MM.1S (cell line): ENCODE results near the gene CCN2.

ENCODE experiments used
- EZH2 ChIP-seq: fragments of 300-600 bp; sonication (generic); optimal IDR thresholded peaks from 2 replicates; pipeline ENCODE3; 2017; ENCODE audit warnings: low read depth, mild to moderate bottlenecking, antibody characterized with exemption, low read length, mixed read lengths
- TF ChIP-seq, protein P1 (sequence below): fragments of 300-600 bp; sonication (generic); IDR thresholded peaks from 2 replicates; pipeline ENCODE4 v1.5.1; 2016; ENCODE audit warnings: antibody characterized with exemption, low read length, mixed read lengths

DNA sequence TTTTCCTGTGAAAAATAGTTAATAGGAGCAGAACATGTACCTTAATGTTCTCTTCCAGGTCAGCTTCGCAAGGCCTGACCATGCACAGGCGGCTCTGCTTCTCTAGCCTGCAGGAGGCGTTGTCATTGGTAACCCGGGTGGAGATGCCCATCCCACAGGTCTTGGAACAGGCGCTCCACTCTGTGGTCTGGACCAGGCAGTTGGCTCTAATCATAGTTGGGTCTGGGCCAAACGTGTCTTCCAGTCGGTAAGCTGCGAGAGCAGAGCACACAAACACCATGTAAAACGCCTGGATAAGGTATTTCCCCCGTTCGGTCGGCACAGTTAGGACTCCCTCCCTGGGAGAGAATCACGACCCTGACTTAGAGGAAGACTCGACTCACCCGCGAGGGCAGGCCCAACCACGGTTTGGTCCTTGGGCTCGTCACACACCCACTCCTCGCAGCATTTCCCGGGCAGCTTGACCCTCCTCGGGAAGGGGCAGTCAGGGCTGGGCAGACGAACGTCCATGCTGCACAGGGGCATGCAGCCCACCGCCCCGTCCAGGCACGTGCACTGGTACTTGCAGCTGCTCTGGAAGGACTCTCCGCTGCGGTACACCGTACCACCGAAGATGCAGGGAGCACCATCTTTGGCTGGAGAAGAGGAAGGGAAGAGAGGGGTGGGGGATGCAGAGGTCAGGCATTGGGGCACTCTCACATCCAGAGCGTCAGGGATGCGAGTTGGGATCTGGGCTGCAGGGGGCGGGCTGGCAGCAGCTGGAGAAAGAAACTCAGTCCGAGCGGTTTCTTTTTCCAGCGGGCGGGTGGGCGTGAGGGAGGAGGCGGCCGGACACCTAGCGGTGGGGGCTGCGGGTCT is 1.0 kb downstream of the CCN2 start:
- TF ChIP-seq, protein P1, sequence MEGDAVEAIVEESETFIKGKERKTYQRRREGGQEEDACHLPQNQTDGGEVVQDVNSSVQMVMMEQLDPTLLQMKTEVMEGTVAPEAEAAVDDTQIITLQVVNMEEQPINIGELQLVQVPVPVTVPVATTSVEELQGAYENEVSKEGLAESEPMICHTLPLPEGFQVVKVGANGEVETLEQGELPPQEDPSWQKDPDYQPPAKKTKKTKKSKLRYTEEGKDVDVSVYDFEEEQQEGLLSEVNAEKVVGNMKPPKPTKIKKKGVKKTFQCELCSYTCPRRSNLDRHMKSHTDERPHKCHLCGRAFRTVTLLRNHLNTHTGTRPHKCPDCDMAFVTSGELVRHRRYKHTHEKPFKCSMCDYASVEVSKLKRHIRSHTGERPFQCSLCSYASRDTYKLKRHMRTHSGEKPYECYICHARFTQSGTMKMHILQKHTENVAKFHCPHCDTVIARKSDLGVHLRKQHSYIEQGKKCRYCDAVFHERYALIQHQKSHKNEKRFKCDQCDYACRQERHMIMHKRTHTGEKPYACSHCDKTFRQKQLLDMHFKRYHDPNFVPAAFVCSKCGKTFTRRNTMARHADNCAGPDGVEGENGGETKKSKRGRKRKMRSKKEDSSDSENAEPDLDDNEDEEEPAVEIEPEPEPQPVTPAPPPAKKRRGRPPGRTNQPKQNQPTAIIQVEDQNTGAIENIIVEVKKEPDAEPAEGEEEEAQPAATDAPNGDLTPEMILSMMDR = peak; percentile 41
- TF ChIP-seq EZH2 = no peak
